EL (cell line): ENCODE data around the gene WDR33.

Source experiments
- DNase-seq: peaks from one replicate; pipeline ENCODE4 v3.0.0-alpha.2; 2016

Gene WDR33

DNA sequence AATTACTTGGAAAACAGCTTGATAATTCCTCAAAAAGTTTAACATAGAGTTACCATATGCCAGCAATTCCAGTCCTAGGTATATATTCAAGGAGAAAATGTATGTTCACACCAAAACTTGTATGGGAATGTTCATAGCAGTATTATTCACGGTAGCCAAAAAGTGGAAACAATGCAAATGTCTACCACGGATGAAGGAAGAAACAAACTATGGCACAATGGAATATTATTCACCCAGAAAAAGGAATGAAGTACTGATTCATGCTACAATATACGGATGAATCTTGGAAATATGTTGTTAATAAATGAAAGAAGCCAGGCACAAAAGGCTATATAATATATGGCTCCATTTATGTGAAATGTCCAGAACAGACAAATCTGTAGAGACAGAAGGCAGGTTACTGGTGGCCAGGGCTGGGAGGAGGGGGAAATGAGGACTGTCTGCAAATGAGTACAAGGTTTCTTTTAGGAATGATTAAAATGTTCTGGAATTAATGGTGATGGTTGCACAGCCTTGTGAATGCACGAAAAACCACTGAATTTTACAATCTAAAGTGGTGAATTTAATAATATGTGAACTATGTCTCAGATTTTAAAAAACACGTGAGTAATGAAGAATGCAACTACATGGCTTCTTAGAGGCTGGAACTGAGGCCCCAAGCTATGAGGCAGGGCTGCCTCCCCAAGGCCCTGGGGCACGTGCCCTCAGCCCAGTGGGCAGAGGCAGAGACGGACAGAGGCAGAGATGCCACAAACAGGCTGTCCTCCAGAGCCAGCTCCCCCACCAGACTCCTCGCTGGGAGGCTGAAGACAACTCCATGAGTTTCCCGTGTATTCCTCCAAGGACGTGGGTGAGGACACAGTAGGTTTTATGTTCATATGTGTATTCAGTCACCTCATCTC, 140.7 kb downstream of the WDR33 start:
- peak; percentile 57 for DNase-seq

DNA sequence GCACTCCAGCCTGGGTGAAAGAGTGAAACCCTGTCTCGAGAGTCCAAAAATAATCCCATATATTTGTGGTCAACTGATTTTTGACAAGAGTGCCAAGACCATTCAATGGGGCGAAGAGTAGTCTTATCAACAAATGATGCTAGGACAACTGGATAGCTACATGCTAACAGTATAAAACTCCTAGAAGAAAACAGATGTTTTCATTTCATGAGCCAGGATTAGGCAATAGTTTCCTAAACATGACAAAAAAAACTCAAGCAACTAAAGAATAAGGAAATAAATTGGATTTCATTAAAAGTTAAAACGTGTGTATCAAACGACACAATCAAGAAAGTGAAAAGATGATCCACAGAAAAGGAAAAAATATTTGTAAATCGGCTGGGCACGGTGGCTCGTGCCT, 141.9 kb downstream of the WDR33 start:
- no peak for DNase-seq

DNA sequence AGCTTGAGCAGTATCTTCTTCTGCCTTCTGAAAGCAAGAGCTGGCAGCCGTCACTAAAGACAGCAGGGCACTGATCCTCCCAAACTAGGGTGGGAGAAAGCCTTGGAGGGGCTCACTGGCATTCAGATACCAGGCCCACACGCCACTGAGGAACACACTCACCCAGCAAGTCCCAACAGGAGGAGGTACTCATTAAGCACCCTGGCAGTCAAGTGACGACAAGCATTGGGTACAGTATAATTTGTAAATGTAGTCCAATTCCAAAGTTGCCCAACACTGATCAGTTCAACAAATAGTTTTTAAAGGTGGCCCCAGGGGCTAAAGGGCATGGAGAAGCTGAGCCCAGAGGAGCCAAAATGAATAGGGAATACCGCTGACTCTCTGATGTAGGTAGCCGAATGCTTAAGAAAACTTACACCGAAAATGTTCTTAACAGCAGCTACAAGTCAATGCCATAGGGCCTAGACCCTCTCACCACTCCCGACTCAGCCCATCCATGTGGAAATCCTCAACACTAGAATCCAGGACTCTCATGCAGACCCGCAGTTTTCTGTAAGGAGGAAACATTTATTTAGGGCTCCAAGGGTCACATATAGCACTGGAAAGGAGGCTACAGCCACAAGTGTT, 145.6 kb downstream of the WDR33 start:
- no peak for DNase-seq

DNA sequence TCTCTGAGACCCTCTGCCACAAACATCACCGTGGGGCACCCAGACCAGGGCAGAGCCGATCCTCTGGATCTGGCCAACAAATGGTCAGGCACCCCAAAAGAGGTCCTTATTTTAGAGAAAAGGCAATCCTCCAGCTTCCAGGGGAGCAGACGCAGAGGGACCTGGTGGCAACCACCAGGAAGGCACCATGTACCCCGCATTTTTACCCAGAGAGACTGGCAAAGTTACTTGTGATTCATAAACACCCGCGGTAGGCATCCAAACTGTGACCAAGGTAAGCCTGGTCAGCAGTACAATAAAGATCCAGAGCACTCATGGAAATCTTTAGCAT, 146.1 kb downstream of the WDR33 start:
- no peak for DNase-seq

DNA sequence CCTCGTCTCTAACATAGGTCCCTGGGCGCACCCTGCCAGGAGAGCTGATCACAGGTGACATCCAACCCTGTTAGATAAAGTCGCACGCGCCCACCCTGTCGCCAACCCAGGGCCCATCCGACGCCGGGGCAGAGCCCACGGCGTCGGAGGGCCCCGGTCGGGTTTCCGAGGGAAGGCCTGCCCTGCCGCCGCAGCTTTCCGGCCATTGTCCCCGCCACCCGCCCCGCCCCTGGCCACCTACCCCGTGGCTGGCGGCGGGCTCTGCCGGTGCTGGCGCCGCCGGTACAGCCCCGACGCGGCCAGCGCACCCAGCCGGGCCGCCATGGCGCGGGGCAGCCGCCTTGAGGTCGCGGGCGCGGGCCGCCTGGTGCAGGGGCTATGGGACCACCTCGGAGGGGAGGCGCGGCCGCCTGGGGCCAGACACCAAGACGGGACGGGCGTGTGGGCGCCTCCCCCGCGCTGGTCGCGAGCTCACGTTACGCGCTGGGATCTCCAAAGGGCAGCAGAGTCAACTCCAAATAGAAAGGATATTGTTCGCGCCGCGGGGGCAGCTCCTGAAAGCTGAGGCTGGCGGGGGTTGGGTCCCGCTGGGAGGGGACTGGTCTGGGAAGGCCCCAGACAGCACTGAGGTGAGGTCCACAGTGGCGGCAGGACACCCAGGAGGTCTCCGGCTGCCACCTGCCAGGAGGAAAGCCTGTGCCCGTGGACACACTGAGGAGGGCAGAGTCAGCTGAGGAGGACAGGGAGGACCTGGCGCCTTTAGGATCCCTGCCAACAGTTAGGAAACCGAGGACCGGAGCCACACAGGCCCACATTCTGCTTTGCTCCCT, 146.7 kb downstream of the WDR33 start:
- DNase-seq: no peak

DNA sequence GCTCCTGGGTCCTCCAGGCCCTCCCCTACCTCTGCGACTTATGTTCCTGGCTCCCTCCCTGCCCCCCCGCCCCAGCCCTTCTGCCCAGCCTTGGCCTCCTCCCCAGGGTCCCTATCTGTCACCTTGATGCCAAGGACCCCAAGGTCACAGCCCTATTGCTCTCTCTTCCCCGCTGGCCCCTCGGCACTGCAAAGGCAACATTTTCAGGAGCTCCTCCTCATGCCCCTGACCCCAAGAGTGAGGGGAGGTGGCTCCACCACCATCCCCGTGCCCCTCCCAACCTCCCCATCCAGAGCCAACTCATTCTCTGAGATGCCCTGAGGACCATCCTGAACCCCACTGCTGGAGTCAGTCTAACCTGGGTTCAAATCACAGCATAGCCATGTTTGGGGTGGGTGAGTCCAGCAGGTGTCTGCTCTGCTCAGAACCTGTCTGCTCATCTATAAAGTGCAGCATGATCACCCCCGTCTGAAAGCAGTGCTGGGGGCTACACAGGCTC, 147.4 kb downstream of the WDR33 start:
- DNase-seq: no peak

DNA sequence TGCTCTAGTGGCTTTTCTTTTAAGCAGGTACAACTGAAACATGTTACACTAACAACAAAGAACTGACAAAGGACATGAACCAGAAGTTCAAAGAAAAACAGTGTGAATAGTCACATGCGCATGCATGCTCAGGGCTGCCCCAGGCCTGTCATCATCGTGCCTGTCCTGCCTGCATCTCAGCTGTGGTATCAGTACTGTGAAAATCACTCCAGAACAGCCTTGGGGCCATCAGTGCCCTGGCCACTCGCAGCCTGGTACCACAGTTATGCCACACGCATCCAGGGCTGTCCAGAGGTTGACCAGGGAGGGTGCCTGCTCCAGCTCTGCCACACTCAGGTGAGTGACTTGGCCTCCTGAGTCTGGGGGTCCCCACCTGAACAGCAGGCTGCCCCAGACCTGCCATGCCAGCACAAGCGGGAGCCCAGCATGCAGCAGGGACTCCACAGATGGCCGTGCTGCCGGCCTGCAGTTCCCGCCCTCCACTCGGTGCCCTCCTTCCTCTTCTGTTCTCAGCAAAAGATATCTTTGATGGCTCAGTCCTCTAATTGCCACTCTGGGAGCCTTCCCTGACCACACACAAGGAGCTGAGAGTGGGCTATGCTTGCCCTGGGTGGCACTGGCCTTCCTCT, 147.9 kb downstream of the WDR33 start:
- no peak for DNase-seq

DNA sequence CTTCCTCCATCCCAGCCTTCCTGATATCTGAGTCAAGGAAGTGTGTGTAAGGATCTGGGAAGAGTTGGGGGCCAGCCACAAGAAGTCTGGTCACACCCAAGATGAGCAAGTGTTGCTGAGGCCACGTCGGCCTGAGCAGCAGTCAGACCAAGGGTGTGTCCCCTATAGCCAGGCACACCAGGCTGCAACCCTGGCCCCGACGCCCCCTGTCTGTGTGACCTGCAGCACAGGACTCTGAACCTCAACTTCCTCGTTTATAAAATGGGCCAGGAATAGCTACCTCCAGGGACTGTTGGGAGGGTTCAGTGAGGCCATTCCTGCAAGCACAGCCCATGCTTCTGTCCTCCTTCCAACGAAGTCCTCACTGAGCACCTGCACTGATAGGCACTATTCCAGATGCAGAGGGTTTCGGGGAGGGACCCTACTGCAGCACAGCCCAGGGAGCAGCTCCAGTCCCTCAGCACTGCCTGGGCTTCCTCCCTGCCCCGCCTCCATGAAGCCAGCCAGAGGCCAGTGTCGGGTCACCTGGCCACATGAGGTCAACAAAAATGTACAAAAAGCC, 148.9 kb downstream of the WDR33 start:
- no peak for DNase-seq

DNA sequence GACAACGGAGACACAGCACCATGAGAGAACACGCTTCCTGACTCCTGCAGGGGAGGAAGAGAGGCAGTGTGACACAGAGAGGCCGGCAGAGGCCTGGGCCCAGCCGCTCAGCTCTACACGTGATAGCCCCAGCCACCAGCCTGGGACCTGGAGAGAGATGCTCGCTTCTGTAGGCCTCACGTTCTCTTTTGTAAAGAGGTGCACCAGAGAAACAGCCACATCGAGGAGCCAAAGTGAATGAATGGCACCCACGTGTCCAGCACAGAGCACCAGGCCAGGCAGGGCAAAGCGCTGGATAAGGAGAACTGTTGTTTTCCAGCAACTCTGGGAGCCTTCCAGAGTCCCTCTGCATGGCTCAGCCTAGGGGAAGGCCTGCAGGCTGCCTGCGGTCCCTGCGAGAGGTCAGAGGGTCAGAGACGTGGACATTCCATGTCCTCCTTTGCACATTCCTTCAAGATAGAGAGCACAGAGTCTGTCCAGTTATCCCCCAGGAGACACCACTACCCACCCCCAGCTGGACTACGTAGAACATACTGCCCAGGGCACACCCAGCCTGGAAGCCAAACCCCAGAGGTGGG, 149.8 kb downstream of the WDR33 start:
- no peak for DNase-seq

DNA sequence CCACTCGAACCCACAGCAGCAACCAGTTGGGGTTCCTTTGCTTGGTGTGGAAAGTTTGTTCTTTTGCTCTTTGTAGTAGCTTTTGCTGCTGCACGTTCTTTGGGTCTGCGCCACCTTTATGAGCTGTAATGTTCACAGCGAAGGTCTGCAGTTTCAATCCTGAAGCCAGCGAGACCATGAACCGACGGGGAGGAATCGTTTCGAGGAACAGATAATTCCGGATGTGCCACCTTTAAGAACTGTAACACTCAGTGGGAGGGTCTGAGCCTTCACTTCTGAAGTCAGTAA, 150.7 kb downstream of the WDR33 start:
- no peak for DNase-seq

DNA sequence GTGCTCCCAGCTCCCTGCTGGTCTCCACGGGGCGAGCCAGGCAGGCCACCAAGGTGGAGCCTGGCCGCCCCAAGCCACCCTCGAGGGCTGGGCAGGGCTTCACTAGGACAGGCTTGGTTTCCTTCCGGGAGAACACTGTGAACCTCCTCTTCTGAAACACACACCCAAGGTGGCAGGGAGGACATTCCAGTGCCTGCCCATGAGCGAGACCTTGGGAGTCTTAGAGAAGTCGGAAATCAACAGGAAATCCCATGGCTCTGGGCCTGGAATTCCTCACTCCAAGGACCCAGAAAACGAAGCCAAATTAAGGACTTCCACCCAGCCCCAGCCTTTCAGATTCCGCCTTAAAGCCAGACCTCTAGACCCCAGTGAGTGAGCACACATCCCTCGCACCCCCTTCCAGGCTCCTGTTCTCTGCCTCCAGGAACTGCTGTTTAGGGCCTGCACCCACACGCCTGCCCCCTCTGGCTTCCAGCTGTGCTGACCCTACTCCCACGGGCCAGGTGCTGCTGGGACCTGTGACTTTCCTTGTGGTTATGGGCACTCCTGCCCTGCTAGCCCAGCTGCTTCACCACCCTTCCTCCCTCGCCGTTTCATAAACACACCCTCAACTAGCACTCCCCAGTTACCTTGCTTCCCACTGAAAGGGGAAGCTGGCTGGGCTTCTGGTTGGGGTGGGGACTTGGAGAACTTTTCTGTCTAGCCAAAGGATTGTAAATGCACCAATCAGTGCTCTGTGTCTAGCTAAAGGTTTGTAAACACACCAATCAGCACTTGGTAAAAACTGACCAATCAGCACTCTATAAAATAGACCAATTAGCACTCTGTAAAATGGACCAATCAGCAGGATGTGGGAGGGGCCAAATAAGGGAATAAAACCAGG, 151.3 kb downstream of the WDR33 start:
- no peak for DNase-seq

DNA sequence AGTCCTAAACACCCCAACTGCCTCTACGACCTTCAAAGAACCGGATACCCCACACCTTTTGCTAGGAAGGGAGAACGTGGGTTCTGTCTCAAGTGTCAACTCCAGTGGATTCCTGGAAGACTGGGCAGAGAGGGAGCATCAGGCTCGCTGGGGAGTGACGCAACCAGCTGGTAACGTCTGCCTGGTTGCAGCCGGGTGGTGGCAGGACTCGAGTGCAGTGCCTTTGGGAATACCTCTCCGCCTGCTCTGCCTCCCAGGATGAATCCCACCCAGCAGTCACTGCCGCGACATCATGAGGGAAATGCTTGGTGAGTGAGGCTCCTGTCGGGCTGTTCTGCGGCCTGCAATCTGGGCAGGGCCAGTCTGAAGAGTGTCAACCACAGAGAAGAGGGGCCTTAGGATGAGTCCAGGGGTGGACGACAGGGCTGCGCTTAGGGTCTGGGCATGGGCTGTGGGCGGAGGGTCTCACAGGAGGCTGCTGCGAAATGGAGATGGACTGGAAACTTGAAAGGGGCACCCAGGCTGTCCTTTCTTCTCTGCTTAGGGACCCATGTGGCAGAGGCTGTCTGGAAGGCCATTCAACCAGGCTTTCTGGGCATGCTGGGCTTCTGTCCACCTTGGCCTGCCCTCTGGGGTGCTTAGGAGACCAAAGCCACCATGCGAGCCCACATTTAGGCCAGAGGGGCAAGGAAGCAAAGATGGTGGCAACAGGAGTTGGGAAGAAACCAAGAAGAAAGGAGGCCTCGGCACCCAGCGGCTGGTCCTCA, 152.1 kb downstream of the WDR33 start:
- DNase-seq: no peak

DNA sequence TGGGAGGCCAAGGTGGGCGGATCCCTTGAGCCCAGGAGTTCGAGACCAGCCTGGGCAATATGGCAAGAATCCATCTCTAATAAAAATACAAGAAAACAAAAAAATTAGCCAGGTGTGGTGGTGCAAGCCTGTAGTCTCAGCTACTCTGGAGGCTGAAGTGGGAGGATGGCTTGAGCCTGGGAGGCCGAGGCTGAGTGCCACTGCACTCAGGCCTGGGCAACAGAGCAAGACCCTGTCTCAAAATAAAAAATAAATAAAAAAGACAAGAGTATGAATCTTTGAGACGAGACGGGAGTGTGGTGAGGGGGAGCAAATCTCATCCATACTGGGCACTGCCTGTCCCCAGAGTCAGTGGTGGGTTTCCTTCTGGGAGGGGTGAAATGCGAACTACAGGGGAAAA, 152.8 kb downstream of the WDR33 start:
- no peak for DNase-seq

DNA sequence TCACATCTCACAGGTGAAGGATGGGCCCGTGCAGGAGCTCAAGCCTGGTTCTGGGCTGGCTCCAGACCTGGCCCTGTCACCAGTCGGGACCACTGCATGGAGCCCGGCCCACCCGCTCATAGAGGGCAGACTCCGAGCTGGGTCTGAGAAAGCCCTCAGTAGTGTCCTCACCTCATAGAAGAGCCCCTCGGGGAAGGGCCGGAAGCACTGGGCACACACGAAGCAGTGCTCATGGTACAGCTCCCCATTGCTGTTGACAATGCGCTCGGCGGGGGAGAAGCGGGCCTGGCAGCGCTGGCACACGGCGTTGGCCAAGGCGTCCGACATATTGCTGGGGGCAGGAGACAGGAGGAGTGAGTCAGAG, 153.8 kb downstream of the WDR33 start:
- DNase-seq: no peak

DNA sequence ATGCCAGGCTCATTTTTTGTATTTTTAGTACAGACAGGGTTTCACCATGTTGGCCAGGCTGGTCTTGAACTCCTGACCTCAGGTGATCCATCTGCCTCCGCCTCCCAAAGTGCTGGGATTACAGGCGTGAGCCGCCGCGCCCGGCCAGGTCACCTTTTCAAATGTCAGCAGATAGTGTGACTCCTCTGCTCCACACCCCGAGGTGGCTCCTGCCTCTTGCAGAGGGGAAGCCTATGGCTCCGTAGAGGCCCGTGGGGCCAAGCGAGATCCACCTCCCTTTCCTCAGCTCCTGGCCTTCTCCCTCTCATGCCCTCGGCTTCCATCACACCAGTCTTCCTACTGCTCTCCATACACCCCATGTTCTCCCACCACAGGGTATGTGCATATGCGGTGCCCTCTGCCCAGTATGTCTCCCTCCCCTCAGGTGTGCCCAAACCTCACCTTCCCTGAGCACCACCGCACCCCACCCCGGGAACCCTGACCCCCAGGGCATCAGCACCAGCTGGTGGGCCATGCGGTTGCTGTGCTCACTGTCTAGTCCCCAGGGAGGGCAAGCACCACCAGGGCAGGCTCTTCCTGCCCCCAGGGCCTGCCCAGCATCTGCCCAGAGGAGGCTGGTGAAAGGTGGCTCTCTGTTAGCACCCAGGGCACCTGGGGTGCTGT, 154.3 kb downstream of the WDR33 start:
- DNase-seq: no peak

DNA sequence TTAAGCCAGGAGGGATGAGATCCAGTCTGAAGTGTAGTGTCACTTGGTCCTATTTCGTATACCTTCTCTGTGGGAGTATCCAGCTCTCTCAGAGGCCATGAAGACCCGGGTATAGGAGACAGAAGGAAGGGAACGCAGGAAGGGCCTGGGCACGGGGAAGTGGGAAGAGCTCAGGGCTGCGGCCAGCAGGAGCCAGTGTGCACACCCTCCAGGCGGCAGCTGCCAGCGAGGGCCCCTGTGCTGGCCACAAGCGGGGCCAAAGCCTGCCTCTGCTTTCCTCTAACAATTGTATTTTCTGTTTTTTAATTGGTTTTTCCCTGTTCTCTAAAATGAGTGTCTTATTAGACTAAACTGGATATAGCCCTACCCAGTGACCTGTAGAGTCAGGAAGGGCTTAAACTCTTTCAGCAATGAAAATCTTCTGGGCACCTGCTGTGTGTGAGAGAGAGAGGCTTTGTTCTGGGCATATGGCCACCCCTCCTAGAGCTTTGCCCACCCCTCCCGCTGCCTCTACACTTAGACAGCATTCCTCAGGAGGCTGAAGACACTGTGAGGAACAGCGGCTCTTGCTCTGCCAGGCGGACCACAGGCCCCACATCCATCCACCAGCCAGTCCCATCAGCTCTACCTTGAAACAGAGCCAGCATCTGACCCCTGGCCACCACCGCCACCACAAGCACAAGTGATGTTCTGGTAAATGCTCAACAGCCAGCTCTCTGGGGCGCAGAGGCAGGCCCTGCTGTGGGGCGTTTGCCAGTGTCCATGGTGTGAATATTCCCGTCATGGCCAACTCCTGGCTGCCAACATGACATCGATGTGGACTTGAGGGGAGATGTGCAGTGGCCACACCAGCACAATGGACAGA, 155.5 kb downstream of the WDR33 start:
- DNase-seq: no peak

DNA sequence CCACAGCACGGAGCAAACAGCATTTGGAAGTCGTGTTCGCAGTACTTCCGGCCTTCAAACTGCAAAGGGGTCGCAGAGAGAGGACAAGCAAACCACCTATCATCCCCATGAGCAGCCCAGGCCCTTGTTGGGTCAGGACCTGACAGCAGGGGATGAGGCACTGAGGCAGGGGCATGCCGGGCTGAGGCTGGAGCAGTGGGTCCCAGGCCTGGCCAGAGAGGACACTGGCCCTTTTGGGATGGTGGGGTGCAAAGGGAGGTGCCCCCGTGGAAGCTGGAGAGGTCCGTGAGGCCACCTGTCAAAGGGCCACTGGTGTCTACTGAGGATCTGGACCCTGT, 156.2 kb downstream of the WDR33 start:
- DNase-seq: no peak

DNA sequence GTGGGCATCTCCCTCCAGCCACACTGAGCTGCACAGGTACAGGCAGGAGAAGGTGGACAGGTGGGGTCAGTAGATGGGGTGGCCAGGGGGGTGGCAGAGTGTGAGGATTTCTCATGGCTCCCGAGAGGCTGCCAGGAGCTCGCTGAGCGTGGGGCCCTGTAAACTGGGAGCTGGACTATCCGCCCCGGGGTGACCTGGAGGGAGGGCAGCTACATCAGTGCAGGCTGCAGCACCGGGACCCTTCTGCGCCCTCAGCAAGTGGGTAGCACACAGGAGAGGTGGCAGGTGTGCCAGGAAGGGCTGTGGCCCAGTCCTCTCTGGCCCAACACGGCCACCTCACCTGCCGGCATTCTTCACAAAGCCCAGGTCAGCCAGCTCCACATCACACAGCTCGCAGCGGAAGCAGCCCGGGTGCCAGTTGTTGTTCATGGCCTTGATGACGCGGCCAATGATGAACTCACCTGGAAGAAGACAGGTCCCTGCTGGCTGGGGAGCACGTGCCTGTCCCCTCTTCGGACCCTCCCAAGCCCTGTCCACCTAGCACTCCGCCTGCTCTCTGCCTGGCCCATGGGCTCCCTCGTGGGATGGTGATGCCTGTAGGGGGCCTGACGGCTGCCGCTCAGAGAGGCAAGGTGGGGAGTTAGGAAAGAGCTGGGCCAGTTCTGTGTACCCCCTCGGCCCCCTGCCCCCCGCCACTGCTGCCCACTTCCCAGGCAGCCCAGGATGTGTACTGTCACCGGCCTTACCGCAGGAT, 156.7 kb downstream of the WDR33 start:
- no peak for DNase-seq
